B cell (primary cell): ENCODE results near the gene IVNS1ABP.
"Not testable (repeated sequence)": the region's sequence is repeated elsewhere in the genome, so short reads cannot be mapped to it uniquely, and the experiment has no call there.

Source experiments
- EZH2 ChIP-seq: IDR thresholded peaks from 2 replicates; pipeline ENCODE4 v1.6.1; 2012; ENCODE audit warnings: borderline replicate concordance, low read depth, mild to moderate bottlenecking, moderate library complexity, low read length; ENCODE audit not compliant: insufficient read depth, poor library complexity, severe bottlenecking
- TF ChIP-seq, protein P1 (sequence below): fragments of 200-600 bp; IDR thresholded peaks from one replicate; pipeline ENCODE4 v1.8.0; 2022; ENCODE audit warnings: antibody characterized with exemption, mild to moderate bottlenecking

- TF ChIP-seq, protein P1, sequence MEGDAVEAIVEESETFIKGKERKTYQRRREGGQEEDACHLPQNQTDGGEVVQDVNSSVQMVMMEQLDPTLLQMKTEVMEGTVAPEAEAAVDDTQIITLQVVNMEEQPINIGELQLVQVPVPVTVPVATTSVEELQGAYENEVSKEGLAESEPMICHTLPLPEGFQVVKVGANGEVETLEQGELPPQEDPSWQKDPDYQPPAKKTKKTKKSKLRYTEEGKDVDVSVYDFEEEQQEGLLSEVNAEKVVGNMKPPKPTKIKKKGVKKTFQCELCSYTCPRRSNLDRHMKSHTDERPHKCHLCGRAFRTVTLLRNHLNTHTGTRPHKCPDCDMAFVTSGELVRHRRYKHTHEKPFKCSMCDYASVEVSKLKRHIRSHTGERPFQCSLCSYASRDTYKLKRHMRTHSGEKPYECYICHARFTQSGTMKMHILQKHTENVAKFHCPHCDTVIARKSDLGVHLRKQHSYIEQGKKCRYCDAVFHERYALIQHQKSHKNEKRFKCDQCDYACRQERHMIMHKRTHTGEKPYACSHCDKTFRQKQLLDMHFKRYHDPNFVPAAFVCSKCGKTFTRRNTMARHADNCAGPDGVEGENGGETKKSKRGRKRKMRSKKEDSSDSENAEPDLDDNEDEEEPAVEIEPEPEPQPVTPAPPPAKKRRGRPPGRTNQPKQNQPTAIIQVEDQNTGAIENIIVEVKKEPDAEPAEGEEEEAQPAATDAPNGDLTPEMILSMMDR: not testable (repeated sequence)
- not testable (repeated sequence) for TF ChIP-seq EZH2
Measured at GRCh38 chr1:185257116-185257949, 59.7 kb downstream of the IVNS1ABP start.
